ENCODE results near the gene PDZD2. TPM values are rescaled to one million over a fixed set of nuclear protein-coding genes. Genes with fewer than 3 reads are reported as not detected.

The PDZD2 gene
- total RNA-seq, 1 donor from 2014 or later: 23.3 TPM

DNA sequence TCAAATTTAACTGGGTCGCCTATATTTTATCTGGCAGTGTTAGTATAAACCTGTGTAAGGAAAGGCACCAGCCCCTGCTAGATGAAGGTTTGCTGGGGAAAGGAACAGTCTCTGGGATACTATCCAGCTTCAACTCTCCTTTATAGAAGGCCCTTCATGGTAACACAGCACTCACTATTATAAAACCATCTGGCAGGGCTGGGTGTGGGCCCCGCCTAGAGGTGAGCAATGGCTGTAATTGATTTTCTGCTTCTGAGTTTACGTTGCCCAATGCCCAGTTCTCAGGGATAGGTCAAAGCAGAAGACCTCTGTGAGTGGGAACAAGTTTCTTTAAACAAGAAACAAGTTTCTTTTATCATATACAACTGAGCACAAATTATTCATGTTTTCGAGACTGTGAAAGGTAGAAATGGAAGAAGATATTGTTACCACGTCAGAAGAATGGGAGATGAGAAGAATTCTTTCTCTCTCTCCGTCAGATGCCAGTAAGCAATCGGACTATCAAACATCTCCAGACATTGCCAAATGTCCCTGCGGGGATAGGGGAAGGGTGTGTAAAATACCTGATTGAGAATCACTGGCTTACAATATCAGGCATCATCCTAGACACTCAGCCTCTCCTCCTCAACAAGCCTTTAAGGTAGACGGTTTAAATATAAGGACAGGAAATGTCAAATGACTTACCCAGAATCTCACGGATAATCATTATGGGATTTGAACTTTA is 205.9 kb downstream of the PDZD2 start:
- TF ChIP-seq, protein P1, sequence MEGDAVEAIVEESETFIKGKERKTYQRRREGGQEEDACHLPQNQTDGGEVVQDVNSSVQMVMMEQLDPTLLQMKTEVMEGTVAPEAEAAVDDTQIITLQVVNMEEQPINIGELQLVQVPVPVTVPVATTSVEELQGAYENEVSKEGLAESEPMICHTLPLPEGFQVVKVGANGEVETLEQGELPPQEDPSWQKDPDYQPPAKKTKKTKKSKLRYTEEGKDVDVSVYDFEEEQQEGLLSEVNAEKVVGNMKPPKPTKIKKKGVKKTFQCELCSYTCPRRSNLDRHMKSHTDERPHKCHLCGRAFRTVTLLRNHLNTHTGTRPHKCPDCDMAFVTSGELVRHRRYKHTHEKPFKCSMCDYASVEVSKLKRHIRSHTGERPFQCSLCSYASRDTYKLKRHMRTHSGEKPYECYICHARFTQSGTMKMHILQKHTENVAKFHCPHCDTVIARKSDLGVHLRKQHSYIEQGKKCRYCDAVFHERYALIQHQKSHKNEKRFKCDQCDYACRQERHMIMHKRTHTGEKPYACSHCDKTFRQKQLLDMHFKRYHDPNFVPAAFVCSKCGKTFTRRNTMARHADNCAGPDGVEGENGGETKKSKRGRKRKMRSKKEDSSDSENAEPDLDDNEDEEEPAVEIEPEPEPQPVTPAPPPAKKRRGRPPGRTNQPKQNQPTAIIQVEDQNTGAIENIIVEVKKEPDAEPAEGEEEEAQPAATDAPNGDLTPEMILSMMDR (IDR thresholded peaks at IDR 0.05; ENCODE audit: partially characterized antibody, unreplicated experiment): no peak
- no peak overlapping the region for H3K4me3 Mint-ChIP-seq (ENCODE audit: unreplicated experiment)
- no peak overlapping the region for H3K27ac Mint-ChIP-seq (ENCODE audit: unreplicated experiment)
- H3K27me3 Mint-ChIP-seq (ENCODE audit: unreplicated experiment): peaks cover 5% of the 10 kb centered on the region
- peaks cover 13% of the 10 kb centered on the region for H3K4me1 Mint-ChIP-seq (ENCODE audit: low read depth, unreplicated experiment)
- no peaks in the 10 kb centered on the region for H3K36me3 Mint-ChIP-seq (ENCODE audit: unreplicated experiment)
- no peak for DNase-seq
- no peaks in the 10 kb centered on the region for H3K9me3 Mint-ChIP-seq (ENCODE audit: unreplicated experiment)

DNA sequence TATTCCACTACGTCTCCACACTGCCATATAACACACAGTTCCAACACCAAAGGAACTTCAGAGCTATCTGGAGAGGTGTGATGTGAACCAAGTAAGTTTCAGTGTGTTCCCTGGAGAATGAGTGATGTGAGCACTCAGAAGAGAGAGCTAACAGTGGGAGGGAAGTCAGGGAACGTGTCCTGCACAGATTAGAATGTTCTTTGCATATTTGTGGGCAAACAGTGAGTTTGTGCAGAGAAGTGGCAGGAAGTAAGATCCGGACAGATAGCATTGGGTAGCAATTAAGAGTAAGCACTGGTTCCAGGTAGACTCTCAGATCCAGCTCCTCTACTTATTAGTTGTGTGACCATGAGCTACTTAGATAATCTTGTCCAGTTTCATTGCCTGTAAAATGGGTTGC is 206.4 kb downstream of the PDZD2 start:
- Mint-ChIP-seq H3K27me3 (ENCODE audit: unreplicated experiment) (peaks cover 5% of the 10 kb centered on the region), H3K36me3 (ENCODE audit: unreplicated experiment) (no peaks in the 10 kb centered on the region), H3K4me3 (ENCODE audit: unreplicated experiment) (no peak overlapping the region), H3K4me1 (ENCODE audit: low read depth, unreplicated experiment) (peaks cover 13% of the 10 kb centered on the region), H3K27ac (ENCODE audit: unreplicated experiment) (no peak overlapping the region), H3K9me3 (ENCODE audit: unreplicated experiment) (no peaks in the 10 kb centered on the region)
- no peak for DNase-seq
- TF ChIP-seq, protein P1 (IDR thresholded peaks at IDR 0.05; ENCODE audit: partially characterized antibody, unreplicated experiment): no peak

GRCh38 chr5:31846934-31847333 is 208.0 kb downstream of the PDZD2 start:
- Mint-ChIP-seq H3K36me3 (ENCODE audit: unreplicated experiment) (no peaks in the 10 kb centered on the region), H3K4me3 (ENCODE audit: unreplicated experiment) (no peak overlapping the region), H3K27ac (ENCODE audit: unreplicated experiment) (no peak overlapping the region), H3K9me3 (ENCODE audit: unreplicated experiment) (no peaks in the 10 kb centered on the region), H3K27me3 (ENCODE audit: unreplicated experiment) (peaks cover 5% of the 10 kb centered on the region), H3K4me1 (ENCODE audit: low read depth, unreplicated experiment) (peaks cover 20% of the 10 kb centered on the region)
- no peak for DNase-seq
- TF ChIP-seq, protein P1 (IDR thresholded peaks at IDR 0.05; ENCODE audit: partially characterized antibody, unreplicated experiment): no peak

GRCh38 chr5:31847354-31847753 is 208.4 kb downstream of the PDZD2 start:
- Mint-ChIP-seq H3K9me3 (ENCODE audit: unreplicated experiment) (no peaks in the 10 kb centered on the region), H3K27me3 (ENCODE audit: unreplicated experiment) (peaks cover 5% of the 10 kb centered on the region), H3K4me1 (ENCODE audit: low read depth, unreplicated experiment) (peaks cover 20% of the 10 kb centered on the region), H3K36me3 (ENCODE audit: unreplicated experiment) (no peaks in the 10 kb centered on the region), H3K4me3 (ENCODE audit: unreplicated experiment) (no peak overlapping the region), H3K27ac (ENCODE audit: unreplicated experiment) (no peak overlapping the region)
- TF ChIP-seq, protein P1 (IDR thresholded peaks at IDR 0.05; ENCODE audit: partially characterized antibody, unreplicated experiment): no peak
- DNase-seq: no peak

DNA sequence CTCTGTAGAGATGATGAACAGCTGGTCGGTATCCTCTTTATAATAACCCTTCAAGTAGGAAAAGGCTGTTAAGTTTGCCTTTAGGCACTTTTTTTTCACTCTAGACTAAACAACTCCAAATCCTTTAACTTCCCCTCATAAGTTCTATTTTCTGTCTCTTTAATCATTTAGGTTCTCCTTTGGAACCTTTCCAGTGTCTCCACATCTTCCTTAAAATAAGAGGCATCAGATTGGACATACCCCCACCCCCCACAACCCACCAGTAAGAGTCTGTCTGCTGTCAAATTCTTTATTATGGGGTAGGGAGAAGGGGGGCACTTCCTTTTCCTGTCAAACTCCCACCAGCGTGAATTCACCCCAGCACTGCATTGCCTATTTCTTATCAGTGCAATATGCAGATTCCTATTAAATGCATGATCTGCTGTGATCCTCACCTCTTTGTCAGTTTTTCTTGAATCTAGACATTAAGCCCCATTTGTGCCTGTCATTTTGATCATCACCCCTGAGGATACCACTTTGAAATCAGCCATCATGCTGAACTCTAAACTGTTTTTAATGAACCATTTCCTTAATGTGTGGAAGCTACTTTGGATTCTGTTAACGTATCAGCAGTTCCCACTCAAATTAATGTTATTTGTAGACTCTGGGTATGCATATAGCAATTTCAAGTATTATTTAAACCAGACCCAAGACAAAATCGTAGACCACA is 212.2 kb downstream of the PDZD2 start:
- Mint-ChIP-seq H3K4me1 (ENCODE audit: low read depth, unreplicated experiment) (peaks cover 17% of the 10 kb centered on the region), H3K36me3 (ENCODE audit: unreplicated experiment) (no peaks in the 10 kb centered on the region)
- no peak for DNase-seq

More for the DNA sequence above, 212.2 kb downstream of the PDZD2 start:
- no peak overlapping the region for H3K4me3 Mint-ChIP-seq (ENCODE audit: unreplicated experiment)
- H3K9me3 Mint-ChIP-seq (ENCODE audit: unreplicated experiment): no peaks in the 10 kb centered on the region
- peaks cover 6% of the 10 kb centered on the region for H3K27me3 Mint-ChIP-seq (ENCODE audit: unreplicated experiment)
- H3K27ac Mint-ChIP-seq (ENCODE audit: unreplicated experiment): peak overlapping the region; percentile 25
- TF ChIP-seq, protein P1 (IDR thresholded peaks at IDR 0.05; ENCODE audit: partially characterized antibody, unreplicated experiment): no peak

Data from glutamatergic neuron (in vitro differentiated cells).